Panc1 (cell line): Measurements from ENCODE around the gene P3H3. TPM values are rescaled to one million over a fixed set of nuclear protein-coding genes. Genes with fewer than 3 reads are reported as not detected.

Experiments used
- ATAC-seq: fragments of 200-7000 bp; cut with Tn5 transposase; 2 replicates; pipeline ENCODE4 v1.9.1; 2020; ENCODE audit warnings: mild to moderate bottlenecking, moderate library complexity
- BruUV-seq: library from RNA; stranded (reverse); fragments of 400-500 nt; replicated peaks from 2 replicates; lab custom pipeline; 2021; lab: Mats Ljungman, UMichigan
- CTCF ChIA-PET: fragments of 300-600 bp; sonication (Branson Sonifier 250); formaldehyde crosslinking; loops from one replicate; lab custom pipeline; 2022; ENCODE audit warnings: antibody characterized with exemption; lab: Charles Lee
- POLR2A ChIA-PET: fragments of 300-600 bp; sonication (Branson Sonifier 250); formaldehyde crosslinking; loops from one replicate; lab custom pipeline; 2022; ENCODE audit warnings: antibody characterized with exemption; lab: Charles Lee
- DNase-seq: peaks from one replicate; pipeline ENCODE4 v3.0.0-alpha.2; 2010; ENCODE audit warnings: low read depth, low spot score
- H3K27ac ChIP-seq: 2 replicates; pipeline ENCODE4 v1.5.1; 2011; ENCODE audit warnings: mild to moderate bottlenecking, low read length, inconsistent platforms
- H3K27me3 ChIP-seq: fragments of 200-500 bp; sonication (Bioruptor generic); 2 replicates; pipeline ENCODE4 v1.6.0; 2014; ENCODE audit warnings: low read length, inconsistent platforms; ENCODE audit not compliant: control insufficient read depth, insufficient read depth
- H3K36me3 ChIP-seq: fragments of 200-500 bp; sonication (Bioruptor generic); 2 replicates; pipeline ENCODE4 v1.5.1; 2014; ENCODE audit warnings: inconsistent platforms, mild to moderate bottlenecking, low read length, moderate library complexity; ENCODE audit not compliant: control insufficient read depth, insufficient read depth
- H3K4me1 ChIP-seq: 2 replicates; pipeline ENCODE4 v1.5.1; 2011; ENCODE audit warnings: inconsistent platforms, mild to moderate bottlenecking, low read length, moderate library complexity; ENCODE audit not compliant: control insufficient read depth, insufficient read depth
- H3K4me3 ChIP-seq, 2 experiments: 2 replicates each; pipeline ENCODE4 v1.5.1; 2011 to 2012; ENCODE audit warnings: low read depth in 2 of 2, low read length in 2 of 2, mild to moderate bottlenecking in 2 of 2, inconsistent platforms in 1 of 2, moderate library complexity in 1 of 2
- H3K9me3 ChIP-seq: fragments of 200-500 bp; sonication (Bioruptor generic); 2 replicates; pipeline ENCODE4 v1.5.1; 2014; ENCODE audit warnings: low read depth, mild to moderate bottlenecking, inconsistent platforms, low read length, moderate library complexity; ENCODE audit not compliant: control insufficient read depth, insufficient read depth
- POLR2AphosphoS5 ChIP-seq: IDR thresholded peaks from 2 replicates; pipeline ENCODE4 v1.6.1; 2012; ENCODE audit warnings: mild to moderate bottlenecking, low read depth, low read length, moderate library complexity
- SIN3A ChIP-seq: IDR thresholded peaks from 2 replicates; pipeline ENCODE4 v1.6.1; 2012; ENCODE audit warnings: low read depth, mild to moderate bottlenecking, low read length, moderate library complexity, borderline replicate concordance; ENCODE audit not compliant: insufficient read depth
- TCF7L2 ChIP-seq: IDR thresholded peaks from 2 replicates; pipeline ENCODE4 v1.6.1; 2011; ENCODE audit warnings: mild to moderate bottlenecking, low read depth, low read length, inconsistent platforms
- in situ Hi-C: cut with HindIII; loops from 2 replicates; pipeline ENCODE4 v1.10.0; 2016; ENCODE audit warnings: low sequenced_read_pairs, low pct_unique_long_range_greater_than_20kb
- intact Hi-C: fragments of 100-400 bp; cut with micrococcal nuclease; formaldehyde crosslinking; loops from one replicate; pipeline ENCODE4 v1.10.0; 2022; ENCODE audit not compliant: unreplicated experiment
- total RNA-seq: library from RNA; stranded (reverse); gene quantifications from one replicate; pipeline ENCODE4 v1.2.1, GENCODE V29; 2021; ENCODE audit not compliant: unreplicated experiment
- TF ChIP-seq, protein P1 (sequence below): fragments of 450-650 bp; IDR thresholded peaks from 2 replicates; pipeline ENCODE4 v1.5.1; 2017; ENCODE audit warnings: mild to moderate bottlenecking
- TF ChIP-seq, protein P2 (sequence below), 2 experiments: IDR thresholded peaks; 2 replicates each; pipeline ENCODE4 v1.6.1; 2011 to 2012; ENCODE audit warnings: low read depth in 2 of 2, control low read depth in 1 of 2, low read length in 1 of 2, mild to moderate bottlenecking in 1 of 2, moderate library complexity in 1 of 2; ENCODE audit not compliant: insufficient read depth in 1 of 2

P3H3 gene
- total RNA-seq, 1 experiment from 2014 or later: 11.0 TPM

DNA sequence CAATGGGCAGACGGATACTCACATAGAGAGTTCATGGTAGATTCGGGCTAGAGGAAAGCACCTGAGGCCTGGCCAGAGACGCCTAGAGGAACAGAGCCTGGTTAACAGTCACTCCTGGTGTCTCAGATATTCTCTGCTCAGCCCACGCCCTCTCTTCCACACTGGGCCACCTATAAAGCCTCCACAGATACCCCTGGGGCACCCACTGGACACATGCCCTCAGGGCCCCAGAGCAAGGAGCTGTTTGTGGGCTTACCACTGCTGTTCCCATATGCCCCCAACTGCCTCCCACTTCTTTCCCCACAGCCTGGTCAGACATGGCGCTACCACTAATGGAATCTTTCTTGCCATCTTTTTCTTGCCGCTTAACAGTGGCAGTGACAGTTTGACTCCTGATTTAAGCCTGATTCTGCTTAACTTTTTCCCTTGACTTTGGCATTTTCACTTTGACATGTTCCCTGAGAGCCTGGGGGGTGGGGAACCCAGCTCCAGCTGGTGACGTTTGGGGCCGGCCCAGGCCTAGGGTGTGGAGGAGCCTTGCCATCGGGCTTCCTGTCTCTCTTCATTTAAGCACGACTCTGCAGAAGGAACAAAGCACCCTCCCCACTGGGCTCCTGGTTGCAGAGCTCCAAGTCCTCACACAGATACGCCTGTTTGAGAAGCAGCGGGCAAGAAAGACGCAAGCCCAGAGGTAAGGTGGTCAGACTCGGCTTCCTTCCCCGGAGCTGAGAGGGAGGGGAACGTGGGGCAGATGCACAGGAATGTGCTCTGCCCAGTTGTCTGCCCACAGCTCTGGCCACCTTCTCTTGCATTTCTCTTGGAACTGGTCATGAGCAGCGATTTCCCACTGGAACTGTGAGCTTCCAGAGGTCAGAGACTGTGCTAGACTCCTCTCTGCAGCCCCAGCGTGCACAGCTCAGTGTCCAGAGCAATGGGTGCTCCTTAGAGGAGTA, 39.0 kb upstream of the P3H3 start, which contains the start of gene CD4:
Gene CD4, plus strand, starts transcription at position 557 of the 953 bp plus-strand sequence. CDS start 10,611 bp downstream, outside the sequence.
- Histone ChIP-seq H3K9me3 (no peaks in the 10 kb centered on the region), H3K27me3 (no peaks in the 10 kb centered on the region), H3K4me1 (no peaks in the 10 kb centered on the region), H3K27ac (no peak within 1 kb of the TSS), H3K4me3 (no peak within 1 kb of the TSS), H3K36me3 (no peaks in the 10 kb centered on the region)
- in situ Hi-C loops (no loop called here), intact Hi-C loops (no loop called here)
- TF ChIP-seq, protein P1, sequence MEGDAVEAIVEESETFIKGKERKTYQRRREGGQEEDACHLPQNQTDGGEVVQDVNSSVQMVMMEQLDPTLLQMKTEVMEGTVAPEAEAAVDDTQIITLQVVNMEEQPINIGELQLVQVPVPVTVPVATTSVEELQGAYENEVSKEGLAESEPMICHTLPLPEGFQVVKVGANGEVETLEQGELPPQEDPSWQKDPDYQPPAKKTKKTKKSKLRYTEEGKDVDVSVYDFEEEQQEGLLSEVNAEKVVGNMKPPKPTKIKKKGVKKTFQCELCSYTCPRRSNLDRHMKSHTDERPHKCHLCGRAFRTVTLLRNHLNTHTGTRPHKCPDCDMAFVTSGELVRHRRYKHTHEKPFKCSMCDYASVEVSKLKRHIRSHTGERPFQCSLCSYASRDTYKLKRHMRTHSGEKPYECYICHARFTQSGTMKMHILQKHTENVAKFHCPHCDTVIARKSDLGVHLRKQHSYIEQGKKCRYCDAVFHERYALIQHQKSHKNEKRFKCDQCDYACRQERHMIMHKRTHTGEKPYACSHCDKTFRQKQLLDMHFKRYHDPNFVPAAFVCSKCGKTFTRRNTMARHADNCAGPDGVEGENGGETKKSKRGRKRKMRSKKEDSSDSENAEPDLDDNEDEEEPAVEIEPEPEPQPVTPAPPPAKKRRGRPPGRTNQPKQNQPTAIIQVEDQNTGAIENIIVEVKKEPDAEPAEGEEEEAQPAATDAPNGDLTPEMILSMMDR: no peak
- TF ChIP-seq SIN3A (no peak), TCF7L2 (no peak), POLR2AphosphoS5 (no peak)
- TF ChIP-seq, protein P2, sequence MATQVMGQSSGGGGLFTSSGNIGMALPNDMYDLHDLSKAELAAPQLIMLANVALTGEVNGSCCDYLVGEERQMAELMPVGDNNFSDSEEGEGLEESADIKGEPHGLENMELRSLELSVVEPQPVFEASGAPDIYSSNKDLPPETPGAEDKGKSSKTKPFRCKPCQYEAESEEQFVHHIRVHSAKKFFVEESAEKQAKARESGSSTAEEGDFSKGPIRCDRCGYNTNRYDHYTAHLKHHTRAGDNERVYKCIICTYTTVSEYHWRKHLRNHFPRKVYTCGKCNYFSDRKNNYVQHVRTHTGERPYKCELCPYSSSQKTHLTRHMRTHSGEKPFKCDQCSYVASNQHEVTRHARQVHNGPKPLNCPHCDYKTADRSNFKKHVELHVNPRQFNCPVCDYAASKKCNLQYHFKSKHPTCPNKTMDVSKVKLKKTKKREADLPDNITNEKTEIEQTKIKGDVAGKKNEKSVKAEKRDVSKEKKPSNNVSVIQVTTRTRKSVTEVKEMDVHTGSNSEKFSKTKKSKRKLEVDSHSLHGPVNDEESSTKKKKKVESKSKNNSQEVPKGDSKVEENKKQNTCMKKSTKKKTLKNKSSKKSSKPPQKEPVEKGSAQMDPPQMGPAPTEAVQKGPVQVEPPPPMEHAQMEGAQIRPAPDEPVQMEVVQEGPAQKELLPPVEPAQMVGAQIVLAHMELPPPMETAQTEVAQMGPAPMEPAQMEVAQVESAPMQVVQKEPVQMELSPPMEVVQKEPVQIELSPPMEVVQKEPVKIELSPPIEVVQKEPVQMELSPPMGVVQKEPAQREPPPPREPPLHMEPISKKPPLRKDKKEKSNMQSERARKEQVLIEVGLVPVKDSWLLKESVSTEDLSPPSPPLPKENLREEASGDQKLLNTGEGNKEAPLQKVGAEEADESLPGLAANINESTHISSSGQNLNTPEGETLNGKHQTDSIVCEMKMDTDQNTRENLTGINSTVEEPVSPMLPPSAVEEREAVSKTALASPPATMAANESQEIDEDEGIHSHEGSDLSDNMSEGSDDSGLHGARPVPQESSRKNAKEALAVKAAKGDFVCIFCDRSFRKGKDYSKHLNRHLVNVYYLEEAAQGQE (IDR thresholded peaks at IDR 0.05; ENCODE audit: insufficient read depth in 1 of 2, low read depth in 2 of 2, low read length in 1 of 2): no peak
- ChIA-PET POLR2A (no interaction called here), CTCF (no interaction called here)
- DNase-seq (no peak), ATAC-seq (no peak)
- no TSS peak for BruUV-seq

DNA sequence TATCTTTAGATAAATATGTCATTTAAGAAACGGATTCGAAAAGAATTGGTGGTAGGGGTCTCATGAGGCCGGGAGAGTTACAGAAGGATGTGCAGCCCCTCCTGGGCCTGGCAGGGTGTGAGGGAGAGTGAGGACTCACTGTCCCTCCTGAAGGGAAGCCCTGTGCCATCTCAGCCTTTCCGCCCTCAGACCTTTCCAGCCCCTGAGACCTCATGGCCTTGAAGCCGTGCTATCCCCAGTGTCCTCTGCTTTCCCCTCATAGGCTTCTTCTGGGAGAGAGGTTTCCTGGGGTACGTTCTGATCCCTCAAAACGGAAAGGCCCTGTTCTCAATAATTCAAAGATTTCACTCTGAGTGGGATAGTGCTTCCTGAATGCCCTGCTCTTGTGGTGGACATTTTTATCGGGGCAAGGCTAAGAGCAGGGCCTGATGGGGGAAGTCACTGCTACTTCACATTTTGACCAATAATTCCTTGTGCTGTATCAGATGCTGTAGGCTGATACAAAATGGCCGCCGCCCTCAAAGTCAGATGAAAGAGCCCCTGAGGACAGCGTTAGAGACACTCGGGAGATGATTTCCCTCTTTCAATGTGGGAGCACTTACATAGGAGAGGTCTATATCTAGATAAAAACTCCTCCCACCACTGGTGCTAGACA, 37.6 kb upstream of the P3H3 start:
- POLR2A ChIA-PET: no interaction called here
- Histone ChIP-seq H3K27ac (no peak overlapping the region), H3K27me3 (no peaks in the 10 kb centered on the region), H3K9me3 (no peaks in the 10 kb centered on the region), H3K36me3 (no peaks in the 10 kb centered on the region), H3K4me3 (no peak overlapping the region), H3K4me1 (no peaks in the 10 kb centered on the region)
- BruUV-seq: no TSS peak
- intact Hi-C loops (no loop called here), in situ Hi-C loops (no loop called here)
- CTCF ChIA-PET: no interaction called here
- DNase-seq: no peak
- TF ChIP-seq SIN3A: no peak
- TF ChIP-seq TCF7L2: no peak
- TF ChIP-seq, protein P1: no peak
- TF ChIP-seq POLR2AphosphoS5: no peak
- no peak for ATAC-seq
